ENCODE measurements around the gene IGFBP3.

IGFBP3 gene

DNA sequence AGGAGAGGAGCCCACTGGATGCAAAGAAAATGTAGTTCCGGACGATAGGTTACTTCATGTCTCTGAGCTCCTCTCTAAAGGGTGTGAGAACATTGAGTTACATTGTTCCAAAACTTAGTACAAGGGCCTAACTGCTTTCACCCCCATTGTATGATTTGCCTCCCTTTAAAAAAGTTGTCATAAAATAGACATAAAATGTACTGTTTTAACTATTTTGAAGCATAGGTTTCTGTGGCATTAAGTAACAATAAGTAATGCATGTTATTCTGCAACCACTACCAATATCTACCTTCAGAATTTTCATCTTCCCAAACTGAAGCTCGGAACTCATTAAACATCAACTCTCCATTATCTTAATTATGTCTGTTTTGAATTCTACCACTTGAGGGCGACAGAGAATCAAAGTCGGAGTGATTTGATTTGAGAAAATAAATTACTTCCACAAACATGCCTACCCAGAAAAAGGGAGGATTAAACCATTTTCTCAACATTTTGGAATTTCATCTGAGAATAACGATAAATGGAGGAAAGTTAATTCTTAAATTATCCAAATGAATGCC lies 30.1 kb downstream of the IGFBP3 start:
- no peak for DNase-seq

GRCh38 chr7:45890125-45890901 lies 30.8 kb downstream of the IGFBP3 start:
- DNase-seq, result no peak

DNA sequence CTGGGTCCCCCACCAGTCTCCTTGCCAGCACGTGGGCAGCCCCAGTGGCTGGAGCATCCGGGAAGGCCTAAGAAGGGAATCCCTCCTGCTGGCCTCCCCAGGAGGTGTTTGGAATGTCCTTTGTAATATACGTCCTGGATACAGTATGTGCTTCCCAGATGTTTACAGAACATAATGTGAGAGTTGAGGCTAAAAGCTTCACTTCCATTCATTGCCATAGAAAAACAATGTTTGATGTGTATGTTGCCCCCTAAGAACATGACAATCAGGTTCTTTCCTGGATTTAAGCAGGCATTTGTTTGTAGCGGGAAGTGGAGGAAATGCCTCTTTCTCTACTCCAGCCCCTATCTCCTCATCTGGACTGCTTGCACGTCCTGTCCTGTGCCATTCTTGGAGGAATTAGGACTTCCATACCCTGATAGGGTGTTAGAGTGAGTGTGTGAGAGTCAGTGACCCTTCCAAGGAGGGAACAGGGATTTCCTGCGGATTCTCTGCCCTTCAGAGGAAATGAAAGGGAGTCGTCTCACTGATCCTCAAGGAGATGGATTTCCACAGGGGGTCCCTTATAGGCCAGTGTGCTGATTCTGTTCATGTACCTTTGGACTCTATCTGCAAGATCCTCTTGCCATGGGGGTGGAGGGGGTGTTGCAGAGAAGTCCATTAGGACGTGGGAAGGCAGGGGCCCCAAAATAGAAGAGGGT lies 31.6 kb downstream of the IGFBP3 start:
- no peak for DNase-seq

GRCh38 chr7:45888993-45889366 lies 32.1 kb downstream of the IGFBP3 start:
- DNase-seq, result no peak

- no peak for DNase-seq
These were observed 32.7 kb downstream of the IGFBP3 start, which contains the start of gene IGFBP1 for GRCh38 chr7:45888185-45888992. TSS of gene IGFBP1 (plus strand) at chr7:45888488. CDS start at chr7:45888653, 165 bp downstream.

DNA sequence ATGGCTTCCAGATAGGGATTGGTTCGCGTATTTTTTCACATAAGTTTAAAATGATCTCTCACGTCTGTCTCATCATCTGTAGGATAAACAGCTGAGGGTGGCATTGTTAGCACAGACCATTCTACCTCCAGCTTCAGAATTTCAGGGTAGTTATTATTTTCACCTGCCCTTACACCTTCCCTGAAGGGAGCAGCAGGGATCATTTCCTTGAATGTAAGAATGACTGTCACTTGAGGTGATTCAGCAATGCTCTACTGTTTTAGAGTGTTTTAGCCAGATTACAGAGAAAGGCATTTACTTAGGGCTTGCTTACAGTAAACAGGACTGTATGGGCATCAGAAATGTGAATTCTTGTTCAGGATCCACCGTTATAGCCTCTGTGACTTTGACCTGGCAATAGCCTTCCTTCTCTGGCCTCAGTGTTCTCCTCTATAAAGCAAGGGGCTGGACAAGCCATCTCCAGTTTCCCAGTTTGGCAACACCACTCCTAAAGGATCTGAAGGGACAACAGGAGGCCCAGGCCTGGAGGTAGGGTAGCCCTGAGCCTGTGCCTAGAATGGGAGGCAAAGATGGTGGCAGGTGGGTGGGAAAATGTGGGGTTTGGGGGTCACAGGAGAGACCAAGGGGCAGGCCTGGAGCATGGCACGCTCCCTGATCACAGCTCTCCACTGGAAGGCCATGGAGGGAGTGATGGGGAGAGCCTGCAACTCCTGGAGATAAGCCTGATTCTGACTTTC lies 34.0 kb downstream of the IGFBP3 start:
- no peak for DNase-seq

DNA sequence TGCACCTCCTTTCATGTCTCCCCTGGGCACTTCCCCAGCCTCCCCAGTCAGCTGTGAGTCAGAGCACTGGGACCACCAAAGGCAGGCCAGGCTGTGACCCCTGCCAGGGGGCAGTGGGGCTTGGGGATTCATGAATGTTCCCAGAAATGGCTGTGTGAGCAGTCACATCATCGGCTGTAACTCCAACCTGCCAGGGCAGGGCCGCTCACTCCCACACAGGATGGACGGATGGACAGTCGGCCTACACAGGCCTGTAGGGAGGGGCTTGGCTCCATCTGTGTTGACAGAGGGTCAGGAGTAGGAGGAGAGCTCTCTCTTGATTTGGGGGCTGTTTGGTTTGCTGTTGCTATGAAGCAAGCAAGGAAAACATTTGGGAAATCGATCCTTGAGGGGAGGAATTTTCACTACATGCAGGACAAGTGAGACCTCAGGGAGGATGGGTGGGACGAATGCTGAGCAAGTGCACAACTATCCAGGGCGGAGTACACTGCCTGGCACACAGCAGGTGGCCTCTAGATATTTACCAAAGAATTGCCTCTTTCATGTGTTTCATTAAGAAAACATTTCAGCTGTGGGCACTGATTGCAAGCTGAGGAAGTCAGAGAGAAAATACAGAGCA lies 35.7 kb downstream of the IGFBP3 start:
- DNase-seq, result no peak

- no peak for DNase-seq
These were observed 36.9 kb downstream of the IGFBP3 start for GRCh38 chr7:45884136-45884535.

- no peak for DNase-seq
These were observed 38.6 kb downstream of the IGFBP3 start for GRCh38 chr7:45882465-45882810.

GRCh38 chr7:45881759-45882464 lies 39.2 kb downstream of the IGFBP3 start:
- DNase-seq, result no peak

DNA sequence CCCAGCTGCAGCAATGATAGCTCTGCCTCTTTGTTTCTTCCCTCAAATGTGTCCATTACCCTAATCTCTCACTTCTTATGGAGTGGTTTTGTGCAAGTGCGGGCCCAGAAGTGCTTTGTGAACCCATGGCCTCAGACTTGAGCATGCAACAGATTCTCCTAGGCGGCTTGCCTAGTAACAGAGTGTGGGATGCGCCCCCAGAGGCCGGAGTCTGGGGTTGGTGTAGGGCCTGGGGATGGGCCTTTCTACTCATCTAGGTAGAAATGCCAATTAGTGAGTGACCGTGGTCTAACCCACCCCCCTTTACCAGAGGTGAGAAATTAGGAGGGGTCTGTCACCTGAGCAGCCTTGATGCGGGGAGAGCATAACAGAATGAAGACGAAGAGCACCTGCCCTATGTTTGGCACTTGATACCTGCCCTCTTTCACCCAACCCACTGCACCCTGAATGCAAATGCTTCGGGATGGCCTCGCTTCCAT lies 39.8 kb downstream of the IGFBP3 start:
- no peak for DNase-seq

GRCh38 chr7:45880433-45880860 lies 40.6 kb downstream of the IGFBP3 start:
- no peak for DNase-seq

- DNase-seq, result no peak
These were observed 42.5 kb downstream of the IGFBP3 start for GRCh38 chr7:45878457-45879144.

DNA sequence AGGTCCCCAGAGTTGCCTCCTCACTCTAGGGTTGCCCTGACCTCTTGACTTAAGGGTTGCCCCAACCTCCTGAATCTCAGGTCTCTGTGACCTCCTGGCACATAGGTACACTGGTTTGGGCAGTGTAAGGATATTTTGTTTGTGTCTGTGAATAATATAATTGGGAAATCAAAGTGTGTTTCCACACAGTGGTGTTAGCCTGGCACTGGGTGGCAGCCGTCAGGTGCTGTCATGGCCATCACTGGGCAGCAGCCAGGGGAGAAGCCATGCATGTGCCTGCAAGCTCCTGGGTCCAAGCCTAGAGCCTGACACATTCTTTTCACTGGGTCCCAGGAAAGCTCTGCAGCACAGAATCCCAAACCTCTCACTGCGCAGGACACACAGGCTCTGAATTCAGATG lies 44.6 kb downstream of the IGFBP3 start:
- DNase-seq, result no peak

DNA sequence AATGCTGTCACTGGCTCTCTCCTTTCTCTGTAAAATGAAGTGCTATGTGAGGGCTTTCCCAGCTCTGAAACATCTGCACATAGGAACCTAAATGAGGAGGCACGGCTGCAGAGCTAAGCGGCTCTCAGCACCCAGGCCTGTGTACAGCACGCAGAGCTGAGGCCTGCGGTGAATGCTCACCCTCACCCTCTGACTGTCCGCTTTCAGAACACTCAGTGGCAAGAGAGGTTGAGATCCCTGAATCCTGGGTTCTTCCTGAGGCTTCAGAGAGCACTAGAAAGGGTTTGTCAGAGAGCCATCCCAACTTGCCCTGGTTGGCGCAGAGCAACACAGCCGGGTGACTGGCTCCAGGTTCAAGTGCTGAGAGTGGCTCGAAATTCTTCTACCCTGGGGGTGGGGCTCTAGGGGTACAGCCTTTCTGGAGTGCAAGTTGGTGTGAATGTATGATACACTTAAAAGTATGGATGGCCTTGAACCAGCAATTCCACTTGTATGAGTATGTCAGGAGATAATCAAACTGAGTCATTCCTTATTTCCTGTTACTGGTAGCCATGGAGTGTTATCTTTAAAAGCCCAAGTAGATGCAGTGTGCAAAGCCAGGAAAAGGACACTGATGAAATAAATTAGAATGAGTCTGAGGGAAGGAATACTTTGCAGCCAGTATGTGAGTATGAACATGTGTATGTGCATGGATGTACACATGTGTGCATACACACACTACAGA lies 46.5 kb downstream of the IGFBP3 start:
- no peak for DNase-seq

DNA sequence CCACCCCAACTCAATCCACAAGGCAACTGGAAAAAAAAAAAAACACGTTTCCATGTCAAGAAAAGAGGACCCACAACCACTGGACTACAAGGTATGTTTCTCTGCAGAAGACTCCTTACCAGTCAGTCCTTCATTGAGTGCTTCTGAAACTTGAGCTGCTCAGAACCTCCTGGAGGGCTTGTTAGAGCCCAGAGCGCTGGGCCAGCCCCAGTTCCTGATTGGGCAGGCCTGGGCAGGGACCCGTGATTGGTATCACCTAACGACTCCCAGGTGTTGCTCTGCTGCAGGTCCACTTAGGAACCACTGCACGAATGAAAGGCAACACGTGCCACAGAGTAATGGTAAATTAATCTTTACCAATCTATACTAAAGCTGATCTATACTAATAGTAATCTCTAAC lies 47.7 kb downstream of the IGFBP3 start:
- no peak for DNase-seq

GRCh38 chr7:45873035-45873354 lies 48.1 kb downstream of the IGFBP3 start, which contains the start of gene CCDC201:
TSS of gene CCDC201 (minus strand) at chr7:45873082. CDS start at chr7:45873007, 75 bp downstream.
- DNase-seq, result no peak

DNA sequence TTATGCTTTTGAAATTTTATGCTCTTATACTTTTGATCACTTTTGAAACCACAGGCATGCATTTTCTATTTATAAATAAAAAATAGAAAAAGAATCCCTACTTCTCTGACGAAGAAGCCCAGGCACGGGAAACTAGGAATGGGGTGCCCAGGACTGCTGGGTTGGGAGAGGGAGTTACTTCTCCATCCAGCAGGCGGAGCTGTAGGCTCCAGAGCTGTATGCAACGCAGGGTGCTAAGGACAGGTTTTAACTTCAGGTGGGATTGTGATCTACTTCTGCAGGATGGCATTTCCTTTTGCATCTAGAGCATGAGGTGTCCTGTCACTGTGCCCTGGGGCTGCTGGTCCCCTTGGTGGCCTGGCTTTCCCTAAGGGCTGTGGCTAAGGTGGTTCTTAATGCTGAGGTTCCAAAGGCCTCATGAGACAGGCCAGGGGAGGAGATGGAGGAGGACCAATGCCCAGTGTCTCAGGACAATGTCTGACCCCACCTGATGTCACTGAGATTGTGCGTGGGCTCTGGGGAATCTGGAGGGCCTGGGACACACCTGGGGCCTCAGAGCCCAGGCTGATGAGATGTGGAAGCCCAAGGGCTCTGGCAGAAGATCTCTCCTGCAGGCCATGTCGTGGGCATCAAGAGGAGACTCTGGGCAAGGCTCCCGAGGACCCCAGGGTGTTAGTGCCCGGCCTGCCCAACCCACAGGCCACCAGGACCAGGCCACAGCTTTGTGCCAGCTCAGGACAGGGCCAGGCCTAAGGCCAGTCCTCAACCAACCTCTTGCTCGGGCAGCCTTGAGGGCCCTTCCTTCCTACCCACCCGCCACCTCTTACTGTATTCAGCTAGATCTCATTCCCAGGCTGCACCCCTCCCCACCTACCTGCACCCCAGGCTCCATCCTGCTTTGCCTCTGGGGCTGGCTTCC lies 48.7 kb downstream of the IGFBP3 start:
- DNase-seq, result no peak

- DNase-seq, result no peak
These were observed 51.6 kb downstream of the IGFBP3 start for GRCh38 chr7:45869426-45869825.
